ENCODE measurements around the gene ELL3. TPM values are rescaled to one million over a fixed set of nuclear protein-coding genes. Genes with fewer than 3 reads are reported as not detected.
A peak's percentile ranks its signal among the peaks of the same experiment; 100 is the strongest.
"Not testable (repeated sequence)": the region's sequence is repeated elsewhere in the genome, so short reads cannot be mapped to it uniquely, and the experiment has no call there.

ELL3 gene, protein sequence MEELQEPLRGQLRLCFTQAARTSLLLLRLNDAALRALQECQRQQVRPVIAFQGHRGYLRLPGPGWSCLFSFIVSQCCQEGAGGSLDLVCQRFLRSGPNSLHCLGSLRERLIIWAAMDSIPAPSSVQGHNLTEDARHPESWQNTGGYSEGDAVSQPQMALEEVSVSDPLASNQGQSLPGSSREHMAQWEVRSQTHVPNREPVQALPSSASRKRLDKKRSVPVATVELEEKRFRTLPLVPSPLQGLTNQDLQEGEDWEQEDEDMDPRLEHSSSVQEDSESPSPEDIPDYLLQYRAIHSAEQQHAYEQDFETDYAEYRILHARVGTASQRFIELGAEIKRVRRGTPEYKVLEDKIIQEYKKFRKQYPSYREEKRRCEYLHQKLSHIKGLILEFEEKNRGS
- total RNA-seq, result 1 to 10 TPM in 1 of 3 donors, under 1 TPM in 2; 0.46 to 1.0 (median 0.63) TPM

DNA sequence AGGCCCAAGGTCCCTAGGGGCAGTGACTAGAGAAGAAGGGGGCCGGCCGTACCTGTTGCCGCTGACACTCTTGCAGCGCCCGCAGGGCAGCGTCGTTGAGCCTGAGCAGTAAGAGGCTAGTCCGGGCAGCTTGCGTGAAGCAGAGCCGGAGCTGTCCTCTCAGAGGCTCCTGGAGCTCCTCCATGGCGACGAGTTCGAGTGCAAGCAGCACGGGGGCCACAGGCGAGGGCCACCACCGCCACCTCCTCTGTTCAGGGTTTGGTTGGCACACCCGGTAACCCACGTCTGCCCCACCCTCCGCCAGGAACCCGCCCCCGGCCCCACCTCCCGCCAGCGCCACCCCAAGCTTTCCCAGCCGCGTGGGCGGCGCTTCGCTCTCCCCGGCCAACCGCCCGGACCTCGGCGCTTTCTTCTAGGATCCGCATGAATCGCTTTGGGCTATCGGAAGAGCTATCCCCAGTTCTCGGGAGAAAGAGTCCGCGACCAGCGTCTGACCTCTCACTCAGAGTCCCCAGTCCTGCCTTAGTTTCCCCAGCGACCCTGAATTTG is at the start of gene ELL3:
TSS of gene ELL3 (minus strand) at position 249 of the 549 bp plus-strand sequence. CDS start at position 184, 65 bp downstream.
- Mint-ChIP-seq H3K4me1 (ENCODE audit: low read depth) (peaks cover 23% of the 10 kb centered on the region), H3K36me3 (ENCODE audit: insufficient read depth) (peaks cover 10% of the 10 kb centered on the region), H3K9me3 (no peaks in the 10 kb centered on the region), H3K27me3 (ENCODE audit: low read depth) (no peaks in the 10 kb centered on the region), H3K4me3 (peak within 1 kb of the TSS; percentile 86)
- DNase-seq (peak; percentile 74), ATAC-seq (peak; percentile 68 to 70)

DNA sequence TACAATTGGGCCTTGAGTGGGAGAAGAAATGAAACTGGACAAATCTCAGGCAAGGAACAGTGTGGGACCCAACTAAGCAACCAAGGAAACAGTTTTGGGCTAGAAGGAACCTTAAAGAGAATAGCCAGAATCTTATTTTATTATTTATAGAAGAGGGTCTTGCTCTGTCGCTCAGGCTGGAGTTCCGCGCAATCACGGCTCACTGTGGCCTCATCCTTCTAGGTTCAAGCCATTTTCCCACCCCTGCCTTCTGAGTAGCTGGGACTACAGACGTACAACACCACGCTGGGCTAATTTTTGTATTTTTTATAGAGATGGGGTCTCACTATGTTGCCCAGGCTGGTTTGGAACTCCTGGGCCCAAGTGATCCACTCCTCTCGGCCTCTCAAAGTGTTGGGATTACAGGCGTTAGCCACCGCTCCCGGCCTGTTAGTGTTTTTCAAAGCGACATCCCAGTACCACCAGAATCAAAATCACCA is 49.3 kb upstream of the ELL3 start:
- Mint-ChIP-seq H3K4me1 (ENCODE audit: low read depth) (peaks cover 63% of the 10 kb centered on the region), H3K4me3 (peak overlapping the region; percentile 85), H3K27me3 (ENCODE audit: low read depth) (no peaks in the 10 kb centered on the region), H3K36me3 (ENCODE audit: insufficient read depth) (peaks cover 9% of the 10 kb centered on the region), H3K9me3 (no peaks in the 10 kb centered on the region)
- DNase-seq (no peak), ATAC-seq (no peak)

DNA sequence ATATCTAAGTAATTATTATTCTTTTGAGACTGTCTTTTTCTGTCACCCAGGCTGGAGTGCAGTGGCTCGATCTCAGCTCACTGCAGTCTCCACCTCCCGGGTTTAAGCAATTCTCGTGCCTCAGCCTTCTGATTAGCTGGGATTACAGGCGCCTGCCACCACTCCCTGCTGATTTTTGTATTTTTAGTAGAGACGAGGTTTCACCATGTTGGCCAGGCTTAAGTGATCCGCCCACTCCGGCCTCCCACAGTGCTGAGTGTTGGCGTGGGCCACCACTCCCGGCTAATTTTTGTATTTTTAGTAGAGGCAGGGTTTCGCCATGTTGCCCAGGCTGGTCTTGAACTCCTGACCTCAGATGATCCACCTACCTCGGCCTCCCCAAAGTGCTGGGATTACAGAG is 48.5 kb upstream of the ELL3 start:
- not testable (repeated sequence) for H3K9me3 Mint-ChIP-seq; H3K27me3 Mint-ChIP-seq (ENCODE audit: low read depth); DNase-seq; ATAC-seq; H3K36me3 Mint-ChIP-seq (ENCODE audit: insufficient read depth)
- Mint-ChIP-seq H3K4me3 (peak overlapping the region; percentile 85), H3K4me1 (ENCODE audit: low read depth) (peaks cover 65% of the 10 kb centered on the region)

DNA sequence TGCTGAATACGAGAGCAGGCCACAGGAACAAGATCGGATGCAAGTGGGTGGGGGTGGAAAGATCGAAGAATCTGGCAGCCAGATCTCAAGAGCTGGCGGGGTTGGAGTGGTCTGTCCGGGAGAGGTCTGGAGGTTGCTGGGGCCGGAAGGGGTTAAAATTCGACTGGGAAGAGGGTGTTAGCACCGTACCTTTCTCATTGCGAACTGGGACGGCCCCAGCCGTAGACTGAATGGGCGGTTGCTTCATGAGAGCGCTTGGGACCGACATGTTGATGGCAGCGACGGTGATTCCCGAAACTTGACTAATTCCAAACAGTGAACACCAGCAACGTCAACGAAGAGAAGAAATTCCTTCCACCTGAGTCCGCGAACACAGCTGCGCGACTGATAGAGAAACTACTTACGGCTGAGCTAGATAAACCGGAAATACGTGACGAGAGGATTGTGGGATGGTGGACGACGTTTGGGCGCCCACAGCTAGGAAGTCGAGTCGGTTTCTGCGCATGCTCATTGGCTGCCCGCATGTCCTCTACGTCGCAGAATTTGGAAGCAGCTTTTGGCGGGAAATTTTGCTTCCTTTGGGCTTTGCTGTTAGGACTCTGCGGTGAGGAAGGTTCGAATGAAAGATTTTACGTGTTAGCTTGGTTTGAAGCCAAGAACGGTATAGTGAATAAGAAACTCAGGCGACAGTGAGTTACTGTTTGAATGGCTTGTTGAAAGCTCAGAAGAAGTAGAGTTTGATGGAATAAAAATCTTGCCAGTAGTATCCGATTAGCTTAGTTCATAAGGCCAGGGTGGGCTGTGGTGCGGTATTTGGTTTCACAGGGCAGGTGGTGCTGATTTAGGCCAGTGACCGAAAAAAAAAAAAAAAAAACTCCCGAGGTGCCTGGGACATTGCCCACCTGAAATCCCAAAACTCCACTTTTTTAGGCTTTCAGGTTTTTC is 47.8 kb upstream of the ELL3 start, which contains the start of gene MFAP1:
TSS of gene MFAP1 (minus strand) at position 389 of the 945 bp plus-strand sequence. CDS start at position 268, 121 bp downstream.
- Mint-ChIP-seq H3K27me3 (ENCODE audit: low read depth) (no peaks in the 10 kb centered on the region), H3K9me3 (no peaks in the 10 kb centered on the region), H3K36me3 (ENCODE audit: insufficient read depth) (peaks cover 9% of the 10 kb centered on the region), H3K4me3 (peak within 1 kb of the TSS; percentile 91), H3K4me1 (ENCODE audit: low read depth) (peaks cover 63% of the 10 kb centered on the region)
- DNase-seq (peak; percentile 85), ATAC-seq (peak; percentile 84 to 85)

DNA sequence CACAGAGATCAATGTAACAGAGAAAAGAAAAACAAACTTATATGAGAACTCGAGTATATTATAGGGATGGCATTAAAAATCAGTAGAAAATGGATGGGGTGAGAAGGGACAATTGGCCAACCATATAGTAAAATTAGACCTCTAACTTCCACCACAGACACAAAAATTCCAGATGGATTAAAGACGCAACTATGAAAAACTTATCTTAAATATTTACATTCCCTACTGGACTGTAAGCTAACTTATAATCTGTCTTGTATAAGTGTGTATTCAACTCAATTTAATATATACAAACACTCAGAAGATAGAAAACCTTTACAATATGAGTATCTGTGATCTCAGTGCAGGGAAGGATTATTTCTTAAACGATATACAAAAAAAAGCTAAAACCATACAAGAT is 44.7 kb upstream of the ELL3 start:
- Mint-ChIP-seq H3K27me3 (ENCODE audit: low read depth) (no peaks in the 10 kb centered on the region), H3K9me3 (no peaks in the 10 kb centered on the region), H3K36me3 (ENCODE audit: insufficient read depth) (peaks cover 6% of the 10 kb centered on the region), H3K4me3 (peak overlapping the region; percentile 66), H3K4me1 (ENCODE audit: low read depth) (peaks cover 45% of the 10 kb centered on the region)
- no peak for ATAC-seq
- no peak for DNase-seq

DNA sequence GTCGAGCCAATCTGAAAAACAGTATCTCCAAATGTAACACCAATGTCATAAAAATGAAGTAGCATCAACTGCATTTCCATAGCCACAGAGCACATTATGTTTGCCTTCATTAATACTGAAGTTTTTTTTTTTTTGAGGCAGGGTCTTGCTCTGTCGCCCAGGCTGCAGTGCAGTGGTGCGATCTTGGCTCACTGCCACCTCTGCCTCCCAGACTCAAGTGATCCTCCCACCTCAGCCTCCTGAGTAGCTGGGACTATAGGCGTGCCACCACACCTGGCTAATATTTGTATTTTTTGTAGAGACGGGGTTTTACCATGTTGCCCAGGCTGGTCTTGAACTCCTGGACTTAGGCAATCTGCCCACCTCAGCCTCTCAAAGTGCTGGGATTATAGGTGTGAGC is 38.3 kb upstream of the ELL3 start:
- H3K4me3 Mint-ChIP-seq; DNase-seq; H3K9me3 Mint-ChIP-seq; H3K27me3 Mint-ChIP-seq (ENCODE audit: low read depth); ATAC-seq: not testable (repeated sequence)
- Mint-ChIP-seq H3K36me3 (ENCODE audit: insufficient read depth) (peaks cover 20% of the 10 kb centered on the region), H3K4me1 (ENCODE audit: low read depth) (peaks cover 12% of the 10 kb centered on the region)

DNA sequence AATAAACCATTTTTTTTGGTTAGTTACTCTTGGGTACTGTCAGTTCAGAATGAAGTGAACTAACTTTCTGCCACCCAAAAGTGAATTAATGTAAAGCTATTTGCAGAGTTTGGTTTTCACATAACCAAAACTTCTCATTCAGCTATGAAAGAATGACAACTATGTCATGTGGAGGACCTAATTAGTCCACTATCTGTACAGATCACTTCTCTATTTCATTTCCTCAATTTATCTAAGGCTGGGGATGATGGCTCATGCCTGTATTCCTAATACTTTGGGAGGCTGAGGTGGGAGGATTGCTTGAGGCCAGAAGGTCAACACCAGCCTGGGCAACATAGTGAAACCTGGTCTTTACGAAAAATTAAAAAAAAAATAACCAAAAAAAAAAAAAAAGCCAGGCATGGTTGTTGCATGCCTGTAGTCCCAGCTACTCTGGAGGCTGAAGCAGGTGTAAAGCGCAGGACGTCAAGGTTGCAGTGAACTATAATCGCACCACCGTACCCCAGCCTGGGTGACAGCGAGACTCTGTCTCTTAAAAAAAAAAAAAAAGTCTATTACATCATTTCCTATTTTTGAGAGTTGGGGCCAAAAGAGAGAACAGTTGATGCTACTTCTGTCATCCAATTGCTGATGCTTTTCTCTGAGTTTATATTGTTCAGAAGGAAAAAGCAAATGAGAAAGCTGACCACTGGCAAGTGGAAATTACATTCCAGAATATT is 32.4 kb upstream of the ELL3 start:
- H3K9me3 Mint-ChIP-seq, result no peaks in the 10 kb centered on the region
- peaks cover 9% of the 10 kb centered on the region for H3K4me1 Mint-ChIP-seq (ENCODE audit: low read depth)
- no peak overlapping the region for H3K4me3 Mint-ChIP-seq
- no peak for DNase-seq
- no peak for ATAC-seq
- no peaks in the 10 kb centered on the region for H3K27me3 Mint-ChIP-seq (ENCODE audit: low read depth)
- H3K36me3 Mint-ChIP-seq (ENCODE audit: insufficient read depth), result peaks cover 36% of the 10 kb centered on the region

DNA sequence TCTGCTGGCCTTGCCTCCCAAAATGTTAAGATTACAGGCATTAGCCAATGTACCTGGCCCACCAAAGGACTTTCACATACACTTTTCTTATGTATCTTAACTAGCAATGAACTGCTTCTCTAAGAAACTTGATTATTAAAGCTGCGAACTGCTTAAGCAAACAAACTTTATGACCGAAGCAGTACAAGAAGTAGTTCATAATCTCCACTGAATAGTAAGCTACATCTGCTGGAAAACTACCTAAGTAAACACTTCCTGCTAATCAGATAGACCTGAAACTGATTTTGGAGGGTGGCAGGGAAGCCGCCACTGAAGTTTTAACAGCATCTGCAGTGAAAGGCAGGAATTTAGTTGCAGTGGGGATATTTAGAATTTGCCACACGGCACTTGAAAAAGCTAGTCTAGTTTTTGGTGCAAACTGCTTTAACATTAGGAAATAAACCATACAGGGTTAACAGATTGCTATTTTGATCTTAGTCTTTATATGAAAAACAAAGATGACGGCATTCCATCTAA is 31.7 kb upstream of the ELL3 start:
- peaks cover 37% of the 10 kb centered on the region for H3K36me3 Mint-ChIP-seq (ENCODE audit: insufficient read depth)
- no peaks in the 10 kb centered on the region for H3K27me3 Mint-ChIP-seq (ENCODE audit: low read depth)
- ATAC-seq (no peak), DNase-seq (no peak)
- no peak overlapping the region for H3K4me3 Mint-ChIP-seq
- H3K4me1 Mint-ChIP-seq (ENCODE audit: low read depth), result peaks cover 9% of the 10 kb centered on the region
- H3K9me3 Mint-ChIP-seq, result no peaks in the 10 kb centered on the region

DNA sequence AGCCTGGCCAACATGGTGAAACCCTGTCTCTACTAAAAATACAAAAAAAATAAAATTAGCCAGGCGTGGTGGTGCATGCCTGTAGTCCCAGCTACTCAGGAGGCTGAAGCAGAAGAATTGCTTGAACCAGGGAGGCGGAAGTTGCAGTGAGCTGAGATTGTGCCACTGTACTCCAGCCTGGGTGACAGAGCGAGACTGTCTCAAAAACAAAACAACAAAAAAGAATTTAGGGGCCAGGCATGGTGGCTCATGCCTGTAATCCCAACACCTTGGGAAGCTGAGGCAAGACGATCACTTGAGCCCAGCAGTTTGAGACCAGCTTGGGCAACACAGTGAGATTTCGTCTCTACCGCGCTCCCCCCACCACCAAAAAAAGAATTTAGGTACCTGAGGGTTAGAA is 25.9 kb upstream of the ELL3 start:
- H3K9me3 Mint-ChIP-seq; H3K27me3 Mint-ChIP-seq (ENCODE audit: low read depth); DNase-seq; ATAC-seq; H3K4me3 Mint-ChIP-seq: not testable (repeated sequence)
- H3K4me1 Mint-ChIP-seq (ENCODE audit: low read depth), result peaks cover 27% of the 10 kb centered on the region
- H3K36me3 Mint-ChIP-seq (ENCODE audit: insufficient read depth), result peaks cover 46% of the 10 kb centered on the region

DNA sequence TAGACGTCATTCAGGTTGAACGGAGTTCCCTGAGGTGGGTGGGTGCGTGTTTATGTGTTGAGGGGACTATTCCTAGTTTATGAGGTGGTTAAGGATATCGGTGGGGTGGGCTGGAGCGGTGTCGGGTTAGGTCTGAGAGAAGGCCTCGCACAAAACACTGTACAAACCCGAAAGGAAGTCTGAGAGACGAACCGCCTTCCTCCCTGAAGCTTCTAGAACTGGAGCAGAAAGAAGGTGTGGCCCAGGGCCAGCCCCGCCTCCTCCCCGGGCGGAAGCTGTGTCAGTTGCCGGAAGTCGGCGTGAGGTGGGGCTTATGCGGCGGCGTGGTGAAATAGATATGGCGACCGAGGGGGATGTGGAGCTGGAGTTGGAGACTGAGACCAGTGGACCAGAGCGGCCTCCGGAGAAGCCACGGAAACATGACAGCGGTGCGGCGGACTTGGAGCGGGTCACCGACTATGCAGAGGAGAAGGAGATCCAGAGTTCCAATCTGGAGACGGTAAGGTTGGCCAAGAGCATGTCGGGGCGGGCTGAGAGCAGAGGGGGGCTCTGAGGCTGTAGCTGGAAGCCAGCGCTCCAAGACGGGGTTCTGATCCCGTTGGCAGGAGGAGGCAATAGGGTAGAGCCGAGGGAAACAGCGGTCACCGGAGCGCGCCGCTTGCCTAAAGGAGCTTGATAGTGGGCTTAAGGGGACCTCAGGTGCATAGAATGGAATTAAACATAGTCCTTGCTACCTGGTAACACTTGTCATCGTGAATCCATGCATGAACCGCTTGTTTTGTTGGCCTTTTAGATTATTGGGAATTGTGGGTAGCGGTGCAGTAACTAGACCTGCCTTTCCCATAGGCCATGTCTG is 23.7 kb upstream of the ELL3 start, which contains the start of gene HYPK:
TSS of gene HYPK (plus strand) at position 314 of the 856 bp plus-strand sequence. CDS start at position 338, 24 bp downstream.
- H3K9me3 Mint-ChIP-seq, result no peaks in the 10 kb centered on the region
- DNase-seq, result peak; percentile 90
- peaks cover 37% of the 10 kb centered on the region for H3K4me1 Mint-ChIP-seq (ENCODE audit: low read depth)
- H3K4me3 Mint-ChIP-seq, result peak within 1 kb of the TSS; percentile 99
- peak; percentile 100 for ATAC-seq
- no peaks in the 10 kb centered on the region for H3K27me3 Mint-ChIP-seq (ENCODE audit: low read depth)
- peaks cover 43% of the 10 kb centered on the region for H3K36me3 Mint-ChIP-seq (ENCODE audit: insufficient read depth)

DNA sequence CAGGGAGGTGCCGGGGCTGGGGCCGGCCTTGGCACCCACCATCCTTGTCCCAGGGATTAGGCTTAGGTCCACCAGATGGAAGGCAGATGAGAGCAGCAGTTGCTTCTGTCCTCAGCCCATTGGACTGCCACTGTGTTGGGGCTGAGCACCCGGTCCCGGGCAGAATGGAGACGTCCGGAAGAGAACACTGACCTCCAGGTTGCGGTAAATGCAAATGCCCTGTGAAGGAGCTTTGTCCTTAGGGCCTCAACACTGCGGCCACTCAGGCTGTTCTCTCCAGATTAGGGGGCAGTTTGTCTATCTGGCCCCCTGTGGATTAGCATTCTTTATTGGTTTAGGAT is 23.1 kb upstream of the ELL3 start, which contains the start of gene SERINC4:
TSS of gene SERINC4 (minus strand) at position 276 of the 341 bp plus-strand sequence. CDS start at position 42, 234 bp downstream.
- Mint-ChIP-seq H3K4me1 (ENCODE audit: low read depth) (peaks cover 43% of the 10 kb centered on the region), H3K36me3 (ENCODE audit: insufficient read depth) (peaks cover 48% of the 10 kb centered on the region), H3K9me3 (no peaks in the 10 kb centered on the region), H3K4me3 (peak within 1 kb of the TSS; percentile 99), H3K27me3 (ENCODE audit: low read depth) (no peaks in the 10 kb centered on the region)
- no peak for ATAC-seq
- DNase-seq, result no peak

DNA sequence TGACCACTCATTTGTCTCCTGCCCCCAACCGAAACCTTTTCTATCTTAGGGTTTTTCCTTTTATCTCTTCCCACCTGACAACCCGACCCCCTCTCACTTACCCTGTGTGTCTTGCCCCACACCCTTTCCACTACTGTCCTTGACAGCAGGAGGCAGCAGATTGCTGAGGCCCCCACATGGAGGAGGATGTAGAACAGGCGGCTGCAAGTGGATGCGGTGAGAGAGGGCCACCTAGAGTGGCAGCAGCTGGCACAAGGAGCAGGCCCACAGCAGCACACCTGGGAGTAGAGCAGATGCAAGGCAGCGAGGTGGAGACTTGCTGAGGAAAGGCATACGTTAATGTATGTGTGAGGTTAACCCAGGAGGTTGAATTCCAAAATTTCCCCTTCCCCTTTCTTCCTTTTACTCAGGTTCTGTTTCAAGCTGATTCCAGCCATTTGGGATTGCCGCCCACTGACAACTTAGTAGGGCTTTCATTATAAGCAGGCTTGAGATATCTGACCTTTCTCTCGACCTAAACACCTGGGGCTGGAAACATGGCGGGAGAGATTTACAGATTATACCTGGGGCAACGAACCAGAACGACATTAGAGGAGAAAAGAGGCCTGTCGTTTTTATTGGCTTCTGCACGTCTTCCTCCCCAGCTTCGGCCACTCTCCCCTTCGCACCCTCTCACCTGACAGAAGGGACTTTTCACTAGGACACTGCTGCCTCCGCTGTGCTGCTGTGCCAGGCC is 22.6 kb upstream of the ELL3 start:
- H3K36me3 Mint-ChIP-seq (ENCODE audit: insufficient read depth), result peaks cover 52% of the 10 kb centered on the region
- DNase-seq (no peak), ATAC-seq (no peak)
- H3K27me3 Mint-ChIP-seq (ENCODE audit: low read depth), result no peaks in the 10 kb centered on the region
- H3K9me3 Mint-ChIP-seq, result no peaks in the 10 kb centered on the region
- peaks cover 48% of the 10 kb centered on the region for H3K4me1 Mint-ChIP-seq (ENCODE audit: low read depth)
- peak overlapping the region; percentile 37 for H3K4me3 Mint-ChIP-seq

Data from activated T-cell treated with anti-CD3 and anti-CD28 coated beads, Interleukin-2, amount 50 U/mL, for 4 hours (primary cell).